Mesodermal cell (in vitro differentiated cells): ENCODE measurements around the gene IFITM10. TPM values are rescaled to one million over a fixed set of nuclear protein-coding genes. Genes with fewer than 3 reads are reported as not detected.

Experiments used
- H3K27ac ChIP-seq: 2 replicates; pipeline ENCODE4 v1.7.0; 2013; ENCODE audit warnings: mild to moderate bottlenecking, low read depth, low read length, moderate library complexity; ENCODE audit not compliant: severe bottlenecking
- H3K36me3 ChIP-seq: 2 replicates; pipeline ENCODE4 v1.7.1; 2013; ENCODE audit warnings: mild to moderate bottlenecking, low read length, moderate library complexity; ENCODE audit not compliant: control insufficient read depth, insufficient read depth
- H3K4me1 ChIP-seq: one replicate; pipeline ENCODE4 v1.7.1; 2013; ENCODE audit warnings: mild to moderate bottlenecking, low read length; ENCODE audit not compliant: insufficient read depth, control insufficient read depth, poor library complexity, severe bottlenecking
- H3K4me3 ChIP-seq: 2 replicates; pipeline ENCODE4 v1.7.0; 2013; ENCODE audit warnings: low read length, control low read depth, mild to moderate bottlenecking; ENCODE audit not compliant: insufficient read depth, poor library complexity, severe bottlenecking; ENCODE audit errors: extremely low read depth
- H3K9me3 ChIP-seq: 2 replicates; pipeline ENCODE4 v1.7.1; 2013; ENCODE audit warnings: mild to moderate bottlenecking, low read length, moderate library complexity; ENCODE audit not compliant: control insufficient read depth
- WGBS, 2 experiments: methylation state at CpG; one replicate each; pipeline ENCODE4 v1.1.5; 2013; ENCODE audit warnings: missing lambda C conversion rate in 2 of 2; ENCODE audit not compliant: insufficient coverage in 2 of 2; 5-methylcytosine and 5-hydroxymethylcytosine counted together
- polyA plus RNA-seq, 2 experiments: library from polyadenylated mRNA; stranded (reverse); fragments of 50-300 nt; gene quantifications; one replicate each; pipeline ENCODE4 v1.2.3, GENCODE V29; 2013

The IFITM10 gene
- 0.33 TPM for polyA plus RNA-seq (2013, experiment 1 of 2)
- polyA plus RNA-seq (2013, experiment 2 of 2) = 0.46 TPM

DNA sequence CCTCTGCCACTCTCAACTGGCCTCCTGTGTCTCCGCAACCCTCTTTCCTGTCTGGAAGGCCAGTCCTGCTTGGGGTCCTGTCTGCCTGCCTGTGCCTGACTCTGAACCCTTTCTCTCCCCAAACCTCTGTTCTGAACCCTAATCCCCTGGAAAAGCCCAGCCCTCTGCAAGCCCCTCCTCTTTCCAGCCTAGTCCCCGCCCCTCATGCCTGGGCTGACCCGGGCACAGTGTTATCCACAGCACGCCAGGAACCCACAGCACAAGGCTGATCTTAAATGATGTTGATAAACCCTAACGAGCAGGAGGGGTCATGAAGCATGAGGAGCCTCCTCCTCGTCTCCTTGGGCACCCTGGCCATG, at the start of gene IFITM10:
Gene IFITM10, minus strand, starts transcription at position 115 of the 359 bp plus-strand sequence. CDS start 153 bp downstream, outside the sequence.
- WGBS, 2 experiments = 33 to 76% methylated on average over 1 to 4 of the region's 6 CpGs
- Histone ChIP-seq H3K4me3 (no peak within 1 kb of the TSS), H3K36me3 (peaks cover 26% of the 10 kb centered on the region), H3K4me1 (peaks cover 2% of the 10 kb centered on the region), H3K9me3 (no peaks in the 10 kb centered on the region), H3K27ac (no peak within 1 kb of the TSS)

DNA sequence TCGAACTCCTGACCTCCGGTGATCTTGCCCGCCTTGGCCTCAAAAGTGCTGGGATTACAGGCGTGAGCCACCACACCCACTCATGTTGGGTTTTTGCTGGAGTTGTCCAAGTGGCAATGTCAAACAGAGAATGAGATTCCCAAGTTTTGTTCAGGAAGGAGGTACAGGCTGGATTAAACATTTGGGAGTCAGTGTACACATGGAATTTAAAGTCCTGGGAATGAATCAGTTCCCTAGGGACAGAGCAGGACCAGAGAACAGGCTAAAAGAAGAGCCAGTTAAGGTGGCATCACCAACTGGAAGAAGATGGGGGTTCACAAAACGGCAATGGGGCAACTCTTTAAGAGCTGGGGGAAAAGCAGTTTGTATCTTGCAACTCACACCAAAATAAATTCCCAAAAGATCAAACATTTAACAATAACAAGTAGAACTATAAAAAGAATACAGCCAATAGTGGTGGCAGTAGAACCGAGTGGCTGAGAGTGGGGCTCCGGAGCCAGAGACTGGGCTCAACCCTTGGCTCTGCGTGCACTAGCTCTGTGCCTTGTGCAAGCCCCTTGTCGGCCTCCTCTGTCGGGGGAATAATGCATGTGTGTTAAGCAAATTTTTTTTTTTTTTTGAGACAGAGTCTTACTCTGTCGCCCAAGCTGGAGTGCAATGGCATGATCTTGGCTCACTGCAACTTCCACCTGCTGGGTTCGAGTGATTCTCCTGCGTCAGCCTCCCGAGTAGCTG, 47.2 kb upstream of the IFITM10 start:
- Histone ChIP-seq H3K4me1 (no peaks in the 10 kb centered on the region), H3K4me3 (no peak overlapping the region), H3K27ac (no peak overlapping the region), H3K36me3 (no peaks in the 10 kb centered on the region), H3K9me3 (no peaks in the 10 kb centered on the region)
- WGBS, 2 experiments = 89 to 93% methylated on average over 8 to 13 of the region's 14 CpGs

DNA sequence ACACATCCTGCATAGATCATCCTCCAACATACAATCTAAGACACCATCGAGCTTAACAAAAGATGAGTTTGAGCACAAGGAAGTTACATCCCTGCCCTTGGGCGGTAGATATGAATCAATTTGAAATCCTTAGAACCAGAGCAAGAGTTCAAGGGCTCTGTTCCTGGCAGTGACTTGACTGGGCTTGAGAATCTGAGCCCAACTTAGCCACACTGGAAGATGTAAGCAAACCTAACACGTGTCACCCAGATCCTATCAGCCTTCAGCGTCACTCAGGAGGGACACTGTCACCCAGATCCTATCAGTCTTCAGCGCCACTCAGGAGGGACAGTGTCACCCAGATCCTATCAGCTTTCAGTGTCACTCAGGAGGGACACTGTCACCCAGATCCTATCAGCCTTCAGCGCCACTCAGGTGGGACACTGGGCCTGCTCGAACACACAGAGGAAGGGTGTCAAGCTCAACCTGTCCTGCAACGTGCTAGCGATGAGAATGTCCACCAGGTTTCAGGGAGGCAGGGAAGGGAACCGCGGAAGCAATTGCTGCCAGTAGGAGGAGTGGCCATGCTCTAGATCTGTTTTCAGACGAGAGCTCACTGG, 46.1 kb upstream of the IFITM10 start:
- Histone ChIP-seq H3K4me1 (no peaks in the 10 kb centered on the region), H3K9me3 (no peaks in the 10 kb centered on the region), H3K36me3 (no peaks in the 10 kb centered on the region), H3K27ac (no peak overlapping the region), H3K4me3 (no peak overlapping the region)
- 75 to 87% methylated on average over 12 of the region's 12 CpGs for WGBS, 2 experiments

DNA sequence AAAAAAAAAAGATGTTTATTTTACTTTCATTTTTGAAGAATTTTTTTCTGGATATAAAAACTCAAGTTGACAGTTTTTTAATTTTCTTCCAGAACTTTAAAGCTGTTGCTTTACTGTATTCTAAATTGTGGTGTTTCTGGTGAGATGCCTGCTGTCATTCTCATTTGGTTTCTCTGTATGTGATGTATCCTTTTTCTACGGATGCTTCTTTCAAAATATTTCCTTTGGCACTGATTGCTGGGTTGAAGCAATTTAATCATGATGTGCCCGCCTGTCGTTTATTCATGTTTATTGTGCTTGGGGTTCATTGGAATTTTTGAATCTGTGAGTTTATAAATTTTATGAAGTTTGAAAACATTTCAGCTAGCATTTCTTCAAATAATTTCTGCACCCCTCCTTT, 42.7 kb upstream of the IFITM10 start:
- Histone ChIP-seq H3K36me3 (no peaks in the 10 kb centered on the region), H3K27ac (no peak overlapping the region), H3K9me3 (no peaks in the 10 kb centered on the region), H3K4me1 (no peaks in the 10 kb centered on the region), H3K4me3 (no peak overlapping the region)
- 100% methylated on average over 1 of the region's 3 CpGs; no CpG with 5 or more reads in 1 of the 2 experiments for WGBS, 2 experiments

DNA sequence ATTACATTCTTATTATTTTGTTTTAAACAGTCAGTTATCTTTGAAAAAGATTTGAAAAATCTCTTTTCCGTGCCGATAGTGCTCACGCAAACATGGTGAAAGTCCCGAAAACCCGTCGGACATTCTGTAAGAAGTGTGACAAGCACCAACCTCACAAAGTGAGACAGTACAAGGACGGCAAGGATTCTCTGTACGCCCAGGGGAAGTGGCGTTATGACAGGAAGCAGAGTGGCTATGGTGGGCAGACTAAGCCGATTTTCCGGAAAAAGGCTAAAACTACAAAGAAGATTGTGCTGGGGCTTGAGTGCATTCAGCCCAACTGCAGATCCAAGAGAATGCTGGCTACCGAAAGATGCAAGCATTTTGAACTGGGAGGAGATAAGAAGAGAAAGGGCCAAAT, 42.1 kb upstream of the IFITM10 start:
- no peaks in the 10 kb centered on the region for H3K36me3 ChIP-seq
- no peaks in the 10 kb centered on the region for H3K9me3 ChIP-seq
- 94 to 96% methylated on average over 12 of the region's 12 CpGs for WGBS, 2 experiments
- H3K4me1 ChIP-seq = no peaks in the 10 kb centered on the region
- H3K27ac ChIP-seq = no peak overlapping the region
- H3K4me3 ChIP-seq = no peak overlapping the region

- no peaks in the 10 kb centered on the region for H3K4me1 ChIP-seq
- no peaks in the 10 kb centered on the region for H3K9me3 ChIP-seq
- no peak overlapping the region for H3K4me3 ChIP-seq
- no peak overlapping the region for H3K27ac ChIP-seq
- H3K36me3 ChIP-seq = no peaks in the 10 kb centered on the region
- WGBS, 2 experiments = 92 to 98% methylated on average over 5 to 6 of the region's 6 CpGs
Measured at GRCh38 chr11:1791912-1792311, 41.5 kb upstream of the IFITM10 start.

- WGBS, 2 experiments = 92 to 95% methylated on average over 4 of the region's 4 CpGs
- Histone ChIP-seq H3K9me3 (no peaks in the 10 kb centered on the region), H3K27ac (no peak overlapping the region), H3K4me3 (no peak overlapping the region), H3K4me1 (no peaks in the 10 kb centered on the region), H3K36me3 (no peaks in the 10 kb centered on the region)
Measured at GRCh38 chr11:1786466-1786865, 36.1 kb upstream of the IFITM10 start.

DNA sequence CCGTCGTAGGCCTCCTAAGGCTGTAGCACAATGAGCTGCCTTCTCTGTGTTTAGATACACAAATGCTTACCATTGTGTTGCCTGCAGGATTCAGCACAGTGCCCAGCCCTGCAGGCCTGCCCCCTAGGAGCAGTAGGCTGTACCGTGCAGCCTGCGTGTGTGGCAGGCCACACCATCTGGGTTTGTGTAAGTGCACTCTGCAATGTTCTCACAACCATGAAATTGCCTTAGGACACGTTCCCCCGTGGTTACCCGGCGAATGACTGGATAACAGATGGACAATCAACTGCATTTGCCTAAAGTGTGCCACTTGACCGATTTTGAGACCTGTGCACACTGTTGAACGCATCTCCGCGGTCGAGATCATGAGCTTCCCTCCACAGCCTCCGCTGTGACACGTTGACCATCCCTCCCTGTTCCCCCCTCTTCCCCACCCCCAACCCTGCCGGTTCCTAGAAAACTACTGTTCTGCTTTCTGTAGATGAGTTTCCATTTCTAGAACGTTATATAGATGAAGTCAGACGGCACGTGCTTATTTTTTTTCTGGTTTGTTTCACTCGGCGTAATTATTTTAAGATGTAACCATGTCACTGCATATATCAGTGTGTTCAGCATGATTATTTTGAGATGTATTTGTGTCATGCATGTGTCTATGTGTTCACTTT, 35.5 kb upstream of the IFITM10 start:
- H3K4me3 ChIP-seq = no peak overlapping the region
- H3K36me3 ChIP-seq = no peaks in the 10 kb centered on the region
- WGBS, 2 experiments = 77 to 78% methylated on average over 12 to 19 of the region's 21 CpGs
- H3K9me3 ChIP-seq = no peaks in the 10 kb centered on the region
- no peaks in the 10 kb centered on the region for H3K4me1 ChIP-seq
- H3K27ac ChIP-seq = no peak overlapping the region

GRCh38 chr11:1784761-1785650, 34.6 kb upstream of the IFITM10 start:
- H3K36me3 ChIP-seq = no peaks in the 10 kb centered on the region
- 88 to 91% methylated on average over 17 to 18 of the region's 23 CpGs for WGBS, 2 experiments
- H3K9me3 ChIP-seq = no peaks in the 10 kb centered on the region
- H3K4me3 ChIP-seq = no peak overlapping the region
- H3K4me1 ChIP-seq = no peaks in the 10 kb centered on the region
- no peak overlapping the region for H3K27ac ChIP-seq

DNA sequence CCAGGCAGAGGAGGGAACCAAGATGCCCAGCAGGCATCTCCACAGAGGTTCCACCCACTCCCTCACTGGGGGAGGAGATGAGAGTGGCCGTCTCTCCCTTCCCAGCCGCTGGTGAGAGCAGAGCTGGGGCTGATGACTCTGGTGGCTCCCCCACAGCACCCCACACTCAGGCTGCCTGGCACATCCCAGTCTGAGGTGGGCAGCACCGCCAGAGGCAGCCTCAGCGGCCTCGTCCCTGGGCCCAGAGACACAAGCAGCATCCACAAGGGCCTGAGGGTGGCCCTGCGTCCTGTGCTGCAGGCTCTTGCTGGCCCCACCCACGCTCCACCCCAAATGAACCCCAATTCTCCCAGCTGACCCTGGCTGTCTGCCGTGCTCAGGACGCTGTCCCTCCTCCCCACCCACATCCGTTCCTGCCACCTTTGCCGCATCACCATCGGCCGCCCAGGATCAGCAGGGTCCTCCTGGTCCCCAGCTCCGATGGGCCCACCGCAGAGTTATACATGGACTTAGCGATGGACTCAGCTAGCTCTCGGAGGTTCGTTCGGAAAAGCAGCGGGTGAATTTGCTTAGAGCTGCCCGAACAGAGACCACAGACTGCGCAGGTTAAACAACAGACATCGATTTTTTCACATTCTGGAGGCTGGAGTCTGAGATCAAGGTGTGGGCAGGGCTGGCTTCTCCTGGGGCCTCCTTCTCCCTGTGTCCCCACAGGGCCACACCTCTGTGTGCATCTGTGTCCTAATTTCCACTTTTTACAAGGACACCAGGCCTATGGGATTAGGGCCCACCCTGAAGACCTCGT, 33.5 kb upstream of the IFITM10 start:
- no peaks in the 10 kb centered on the region for H3K4me1 ChIP-seq
- H3K4me3 ChIP-seq = no peak overlapping the region
- 89 to 95% methylated on average over 12 to 22 of the region's 24 CpGs for WGBS, 2 experiments
- no peak overlapping the region for H3K27ac ChIP-seq
- H3K36me3 ChIP-seq = no peaks in the 10 kb centered on the region
- no peaks in the 10 kb centered on the region for H3K9me3 ChIP-seq
